Activated CD8-positive, alpha-beta T cell treated with anti-CD3 and anti-CD28 coated beads, Interleukin-2, amount 10 ng/mL, durations not matched to agents 7 days and 5 days (primary cell): ENCODE measurements around the gene ZNF462. TPM values are rescaled to one million over a fixed set of nuclear protein-coding genes. Genes with fewer than 3 reads are reported as not detected.

ENCODE experiments used
- ATAC-seq: fragments of 150-1000 bp; cut with Tn5 transposase; one replicate; pipeline ENCODE4 v1.10.0; 2021; ENCODE audit warnings: moderate library complexity
- CTCF ChIA-PET: fragments of 350-600 bp; sonication (Branson Sonifier 250); formaldehyde crosslinking; loops from one replicate; lab custom pipeline; 2021; ENCODE audit warnings: antibody characterized with exemption; lab: Charles Lee
- POLR2A ChIA-PET: fragments of 350-600 bp; sonication (Branson Sonifier 250); formaldehyde crosslinking; loops from one replicate; lab custom pipeline; 2021; ENCODE audit warnings: antibody characterized with exemption; lab: Charles Lee
- DNase-seq: peaks from one replicate; pipeline ENCODE4 v3.0.0-alpha.2; 2020
- H3K27ac Mint-ChIP-seq: one replicate; pipeline ENCODE4 v1.8.0; 2021; ENCODE audit warnings: mild to moderate bottlenecking, mixed read lengths
- H3K27me3 Mint-ChIP-seq: one replicate; pipeline ENCODE4 v1.8.0; 2021; ENCODE audit warnings: low read depth, mixed read lengths
- H3K36me3 Mint-ChIP-seq: one replicate; pipeline ENCODE4 v1.8.0; 2021; ENCODE audit warnings: low read depth, mixed read lengths
- H3K4me1 Mint-ChIP-seq: one replicate; pipeline ENCODE4 v1.8.0; 2021; ENCODE audit warnings: low read depth, mixed read lengths
- H3K4me3 Mint-ChIP-seq: one replicate; pipeline ENCODE4 v1.8.0; 2021; ENCODE audit warnings: mild to moderate bottlenecking, mixed read lengths
- H3K9me3 Mint-ChIP-seq: one replicate; pipeline ENCODE4 v1.8.0; 2022; ENCODE audit warnings: mixed read lengths; ENCODE audit not compliant: insufficient read depth
- total RNA-seq, 2 experiments: library from RNA; stranded (reverse); gene quantifications; one replicate each; pipeline ENCODE4 v1.2.3, GENCODE V29; 2021

ZNF462 gene
- total RNA-seq, 2 experiments from 2014 or later: not detected

DNA sequence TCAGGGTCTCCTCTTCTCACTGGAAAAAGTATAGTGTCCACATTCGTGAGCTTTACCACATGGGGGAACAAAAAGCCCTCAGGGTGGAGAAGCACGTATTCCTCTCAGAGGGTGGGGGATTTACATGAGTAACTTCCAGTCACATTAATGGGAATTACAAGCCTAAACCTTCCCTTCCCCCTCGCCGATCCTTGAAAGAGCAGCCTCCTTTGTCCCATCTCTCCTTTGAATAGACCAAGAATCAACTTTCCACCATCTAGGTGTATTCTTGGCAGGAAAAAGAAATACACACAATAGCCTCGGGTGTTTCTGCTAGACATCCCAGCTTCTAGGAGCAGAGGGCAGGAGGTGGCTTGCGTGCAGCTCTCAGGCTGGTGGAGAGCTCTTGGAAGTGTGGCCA is 144.4 kb downstream of the ZNF462 start:
- Mint-ChIP-seq H3K4me1 (no peaks in the 10 kb centered on the region), H3K9me3 (no peaks in the 10 kb centered on the region), H3K4me3 (no peak overlapping the region), H3K27ac (no peak overlapping the region), H3K27me3 (peaks cover 2% of the 10 kb centered on the region), H3K36me3 (no peaks in the 10 kb centered on the region)
- ATAC-seq: no peak
- DNase-seq: no peak
- POLR2A ChIA-PET: no interaction called here
- CTCF ChIA-PET: no interaction called here

DNA sequence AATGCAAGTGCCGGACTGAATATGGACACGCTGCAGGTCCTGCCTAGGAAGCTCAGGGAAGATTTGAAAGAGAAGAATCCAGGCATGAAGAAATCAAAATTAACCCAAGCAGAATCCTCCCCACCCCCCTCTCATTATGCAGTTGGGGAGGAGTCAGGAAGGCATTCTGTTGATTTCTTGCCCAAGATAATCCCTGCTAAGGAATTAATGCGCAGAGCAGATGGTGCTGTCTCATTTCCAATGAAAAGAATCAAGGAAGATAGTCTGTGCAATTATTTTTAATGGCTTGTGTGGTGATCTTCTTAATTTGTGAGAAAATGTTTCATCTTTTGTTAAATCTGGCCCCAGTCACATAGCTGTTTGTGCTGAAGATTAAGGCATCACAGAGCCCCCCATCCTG is 145.0 kb downstream of the ZNF462 start:
- POLR2A ChIA-PET: no interaction called here
- Mint-ChIP-seq H3K27me3 (peaks cover 2% of the 10 kb centered on the region), H3K4me1 (no peaks in the 10 kb centered on the region), H3K4me3 (no peak overlapping the region), H3K36me3 (no peaks in the 10 kb centered on the region), H3K9me3 (no peaks in the 10 kb centered on the region), H3K27ac (no peak overlapping the region)
- no peak for ATAC-seq
- no peak for DNase-seq
- CTCF ChIA-PET: no interaction called here

- POLR2A ChIA-PET: no interaction called here
- ATAC-seq: no peak
Measured at GRCh38 chr9:107008447-107008846, 145.5 kb downstream of the ZNF462 start.

GRCh38 chr9:107016383-107016782 is 153.4 kb downstream of the ZNF462 start:
- no peak overlapping the region for H3K4me3 Mint-ChIP-seq
- POLR2A ChIA-PET: no interaction called here
- no peaks in the 10 kb centered on the region for H3K4me1 Mint-ChIP-seq
- no peak for ATAC-seq
- DNase-seq: no peak
- no peaks in the 10 kb centered on the region for H3K36me3 Mint-ChIP-seq
- H3K27ac Mint-ChIP-seq: no peak overlapping the region
- H3K9me3 Mint-ChIP-seq: no peaks in the 10 kb centered on the region
- CTCF ChIA-PET: no interaction called here
- H3K27me3 Mint-ChIP-seq: no peaks in the 10 kb centered on the region

More at GRCh38 chr9:107008447-107008846, 145.5 kb downstream of the ZNF462 start:
- Mint-ChIP-seq H3K27ac (no peak overlapping the region), H3K27me3 (peaks cover 2% of the 10 kb centered on the region), H3K4me3 (no peak overlapping the region), H3K4me1 (no peaks in the 10 kb centered on the region), H3K36me3 (no peaks in the 10 kb centered on the region), H3K9me3 (no peaks in the 10 kb centered on the region)
- CTCF ChIA-PET: no interaction called here
- DNase-seq: no peak

DNA sequence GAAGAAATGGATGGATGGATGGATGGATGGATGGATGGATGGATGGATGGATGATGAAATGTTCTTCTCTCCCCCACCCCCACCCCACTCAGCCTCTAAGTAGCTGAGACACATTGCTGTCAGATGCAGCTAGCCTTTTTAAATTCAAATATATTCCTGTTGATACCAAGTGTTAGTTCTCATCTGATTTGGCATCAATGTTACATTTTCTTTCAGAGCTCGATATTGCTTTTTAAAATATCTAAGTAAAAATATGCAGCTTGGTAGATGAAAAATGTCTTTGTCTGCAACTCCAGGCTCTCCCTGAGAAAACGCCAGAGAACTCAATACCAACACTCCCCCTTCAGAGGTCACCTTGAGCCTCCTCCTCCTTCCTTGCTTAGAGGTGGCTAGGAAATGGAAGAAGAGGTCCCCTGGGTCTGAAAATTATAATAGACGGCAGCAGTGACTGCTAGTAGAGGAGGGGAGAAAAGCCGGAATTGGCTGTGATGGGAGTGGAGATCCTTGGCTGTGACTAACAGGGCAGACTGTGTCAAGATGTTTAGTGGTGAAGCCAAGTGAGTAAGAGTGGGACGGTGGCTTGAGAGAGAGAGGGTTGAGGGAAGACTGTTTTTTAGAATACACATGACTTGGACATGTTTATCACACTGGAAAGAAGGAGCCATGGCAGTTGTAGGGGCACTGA is 156.0 kb downstream of the ZNF462 start:
- Mint-ChIP-seq H3K9me3 (no peaks in the 10 kb centered on the region), H3K36me3 (no peaks in the 10 kb centered on the region), H3K4me3 (no peak overlapping the region), H3K27me3 (no peaks in the 10 kb centered on the region), H3K27ac (no peak overlapping the region), H3K4me1 (peaks cover 4% of the 10 kb centered on the region)
- ChIA-PET POLR2A (no interaction called here), CTCF (no interaction called here)
- DNase-seq (no peak), ATAC-seq (no peak)

DNA sequence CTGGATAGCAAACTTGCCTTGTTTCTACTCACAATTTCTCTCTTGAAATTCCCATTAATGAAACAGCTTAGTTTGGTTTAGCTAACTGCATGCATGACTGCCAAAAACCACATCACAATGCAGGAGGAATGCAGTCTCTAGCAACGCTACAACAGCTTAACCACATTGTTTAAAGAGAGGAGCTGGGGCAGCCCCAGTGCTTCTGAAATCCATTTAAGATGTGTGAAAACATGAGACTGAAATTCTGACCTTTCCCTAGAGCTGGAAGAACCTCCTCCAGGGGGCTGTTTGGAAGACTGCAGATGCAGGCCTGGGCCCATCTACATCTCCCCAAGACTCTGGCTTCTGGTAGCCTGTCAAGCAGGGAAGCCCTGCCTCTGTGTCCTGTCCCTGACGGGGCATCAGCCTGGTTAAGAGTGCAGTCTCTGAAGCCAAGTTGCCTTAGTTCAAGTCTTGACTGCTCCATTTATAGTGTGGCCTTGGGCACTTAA is 157.1 kb downstream of the ZNF462 start:
- no peaks in the 10 kb centered on the region for H3K27me3 Mint-ChIP-seq
- DNase-seq (no peak), ATAC-seq (no peak)
- CTCF ChIA-PET: no interaction called here
- POLR2A ChIA-PET: no interaction called here
- H3K4me3 Mint-ChIP-seq: no peak overlapping the region
- H3K4me1 Mint-ChIP-seq: peaks cover 13% of the 10 kb centered on the region
- H3K27ac Mint-ChIP-seq: no peak overlapping the region
- H3K9me3 Mint-ChIP-seq: no peaks in the 10 kb centered on the region
- H3K36me3 Mint-ChIP-seq: no peaks in the 10 kb centered on the region

GRCh38 chr9:107024193-107024592 is 161.2 kb downstream of the ZNF462 start:
- Mint-ChIP-seq H3K9me3 (no peaks in the 10 kb centered on the region), H3K27ac (no peak overlapping the region), H3K36me3 (no peaks in the 10 kb centered on the region), H3K27me3 (no peaks in the 10 kb centered on the region), H3K4me1 (peaks cover 14% of the 10 kb centered on the region), H3K4me3 (no peak overlapping the region)
- peak; percentile 25 for DNase-seq
- POLR2A ChIA-PET: no interaction called here
- CTCF ChIA-PET: no interaction called here
- ATAC-seq: no peak

DNA sequence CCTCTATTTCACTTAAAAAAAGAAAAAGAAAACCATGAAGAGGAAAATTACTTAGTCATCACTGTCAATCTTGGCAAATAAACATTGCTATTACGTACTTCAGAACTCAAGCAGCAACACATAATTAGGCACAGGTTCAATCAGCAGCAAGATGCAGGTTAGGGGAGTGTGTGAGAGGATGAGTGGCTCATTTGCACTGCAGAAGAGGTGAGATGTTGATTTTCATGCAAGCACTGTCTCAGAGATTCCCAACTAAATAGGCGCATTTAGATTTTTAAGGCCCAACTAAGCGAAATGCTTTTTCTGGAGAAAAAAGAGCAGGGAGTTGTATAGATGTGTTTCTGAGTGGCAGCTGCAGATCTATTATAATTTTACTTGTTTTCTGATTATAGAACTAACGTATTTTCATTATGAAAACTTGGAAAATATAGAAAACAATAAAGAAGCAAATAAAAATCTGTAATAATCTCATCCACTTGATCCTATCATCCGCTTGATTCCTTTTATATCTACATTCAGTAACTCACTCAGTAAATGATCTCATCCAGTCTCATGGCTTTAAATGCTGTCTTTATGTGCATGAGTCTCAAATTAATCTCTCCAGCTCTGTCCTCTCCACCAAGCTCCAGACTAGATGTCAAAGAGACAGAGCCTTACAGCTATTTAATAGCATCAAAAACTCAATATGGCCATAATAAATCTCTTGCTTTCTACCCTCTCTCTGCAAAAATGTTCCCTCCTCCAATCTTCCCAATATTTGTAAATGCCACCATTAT is 162.5 kb downstream of the ZNF462 start:
- no peak overlapping the region for H3K27ac Mint-ChIP-seq
- DNase-seq: no peak
- no peaks in the 10 kb centered on the region for H3K27me3 Mint-ChIP-seq
- POLR2A ChIA-PET: no interaction called here
- H3K9me3 Mint-ChIP-seq: no peaks in the 10 kb centered on the region
- no peak overlapping the region for H3K4me3 Mint-ChIP-seq
- no peak for ATAC-seq
- CTCF ChIA-PET: interaction anchor here (1.3 kb wide), 1 partner anchor 20 kb away, joined by 3 read pairs; no protein-coding TSS in a partner anchor
- peaks cover 14% of the 10 kb centered on the region for H3K4me1 Mint-ChIP-seq
- no peaks in the 10 kb centered on the region for H3K36me3 Mint-ChIP-seq

DNA sequence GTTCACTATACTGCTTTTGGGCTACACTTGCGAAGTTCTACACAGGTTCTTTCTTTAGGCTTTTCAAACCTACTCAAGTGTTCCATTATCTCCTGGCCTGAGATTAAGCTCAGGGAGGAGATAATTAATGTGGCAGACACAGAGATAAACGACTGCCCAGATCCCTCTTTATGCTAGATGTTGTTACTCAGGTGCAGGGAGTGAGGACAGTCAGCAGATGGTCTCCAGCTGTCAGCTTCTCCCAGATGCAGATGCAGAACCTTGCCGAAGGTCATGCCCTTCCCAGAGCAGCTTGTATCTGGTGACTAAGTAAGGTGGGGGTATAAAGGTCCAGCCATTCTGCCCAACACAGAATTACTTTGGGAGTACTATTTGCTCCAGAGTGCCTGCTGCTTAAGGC is 166.2 kb downstream of the ZNF462 start:
- ATAC-seq: no peak
- H3K4me1 Mint-ChIP-seq: peaks cover 13% of the 10 kb centered on the region
- POLR2A ChIA-PET: no interaction called here
- CTCF ChIA-PET: no interaction called here
- no peak overlapping the region for H3K4me3 Mint-ChIP-seq
- DNase-seq: no peak
- no peak overlapping the region for H3K27ac Mint-ChIP-seq
- no peaks in the 10 kb centered on the region for H3K36me3 Mint-ChIP-seq
- peaks cover 2% of the 10 kb centered on the region for H3K27me3 Mint-ChIP-seq
- no peaks in the 10 kb centered on the region for H3K9me3 Mint-ChIP-seq

GRCh38 chr9:107033966-107034365 is 171.0 kb downstream of the ZNF462 start:
- H3K27ac Mint-ChIP-seq: no peak overlapping the region
- DNase-seq (no peak), ATAC-seq (no peak)
- peaks cover 6% of the 10 kb centered on the region for H3K4me1 Mint-ChIP-seq
- H3K4me3 Mint-ChIP-seq: no peak overlapping the region
- H3K27me3 Mint-ChIP-seq: peaks cover 2% of the 10 kb centered on the region
- ChIA-PET CTCF (no interaction called here), POLR2A (no interaction called here)
- H3K36me3 Mint-ChIP-seq: no peaks in the 10 kb centered on the region
- no peaks in the 10 kb centered on the region for H3K9me3 Mint-ChIP-seq

DNA sequence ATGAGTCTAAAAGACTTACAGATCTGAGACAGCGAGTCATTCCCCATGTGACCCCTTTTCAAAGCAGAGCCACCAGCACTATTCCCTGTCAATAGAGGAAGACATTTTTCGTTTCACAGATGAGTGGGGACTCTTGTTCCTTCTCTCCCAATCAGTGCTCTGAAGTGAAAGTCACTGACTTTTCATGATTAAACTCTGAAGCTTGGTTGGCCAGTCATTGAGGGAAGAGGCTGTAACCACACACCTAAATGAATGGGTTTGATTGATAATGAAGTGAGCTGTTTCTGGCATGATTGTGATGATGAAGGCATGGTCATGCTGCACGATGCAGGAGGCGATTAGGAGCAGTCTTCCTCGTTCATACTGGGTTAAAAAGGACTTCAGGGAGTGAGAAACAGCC is 171.9 kb downstream of the ZNF462 start:
- H3K27me3 Mint-ChIP-seq: peaks cover 2% of the 10 kb centered on the region
- ATAC-seq (no peak), DNase-seq (no peak)
- no peaks in the 10 kb centered on the region for H3K36me3 Mint-ChIP-seq
- ChIA-PET POLR2A (no interaction called here), CTCF (no interaction called here)
- peaks cover 6% of the 10 kb centered on the region for H3K4me1 Mint-ChIP-seq
- no peaks in the 10 kb centered on the region for H3K9me3 Mint-ChIP-seq
- H3K27ac Mint-ChIP-seq: no peak overlapping the region
- H3K4me3 Mint-ChIP-seq: no peak overlapping the region

DNA sequence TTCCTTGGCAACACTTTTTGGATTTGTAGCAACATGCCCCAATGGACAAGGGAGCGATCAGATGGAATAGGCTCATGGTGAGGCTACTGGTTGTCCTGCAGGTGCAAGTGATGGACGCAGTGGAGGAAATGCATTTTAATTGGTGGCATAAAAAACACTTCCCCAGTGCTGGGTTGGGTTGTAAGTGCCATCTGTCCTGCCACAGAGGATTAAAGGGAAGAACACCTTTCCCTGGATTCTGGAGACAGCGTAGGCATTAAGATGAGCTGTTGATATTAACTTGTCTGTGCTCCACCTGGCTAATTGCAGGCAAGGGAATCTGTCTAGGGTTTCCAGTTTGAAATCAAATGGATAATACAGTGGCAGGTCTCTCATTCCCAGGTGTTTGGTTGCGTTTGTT is 173.4 kb downstream of the ZNF462 start:
- H3K9me3 Mint-ChIP-seq: no peaks in the 10 kb centered on the region
- no peaks in the 10 kb centered on the region for H3K36me3 Mint-ChIP-seq
- H3K27me3 Mint-ChIP-seq: peaks cover 2% of the 10 kb centered on the region
- CTCF ChIA-PET: no interaction called here
- H3K4me1 Mint-ChIP-seq: peaks cover 6% of the 10 kb centered on the region
- H3K4me3 Mint-ChIP-seq: no peak overlapping the region
- POLR2A ChIA-PET: no interaction called here
- H3K27ac Mint-ChIP-seq: no peak overlapping the region
- DNase-seq (no peak), ATAC-seq (no peak)
